AG09319 (cell line): Measurements from ENCODE around the gene SBF2.
A peak's percentile ranks its signal among the peaks of the same experiment; 100 is the strongest.

Source experiments
- DNase-seq: peaks from one replicate; pipeline ENCODE4 v3.0.0-alpha.2; 2010; ENCODE audit warnings: low read depth; ENCODE audit errors: extremely low read depth
- TF ChIP-seq, protein P1 (sequence below): IDR thresholded peaks from 2 replicates; pipeline ENCODE4 v1.5.1; 2011; ENCODE audit warnings: low read depth, mild to moderate bottlenecking, inconsistent platforms, low read length, moderate library complexity

Gene SBF2

DNA sequence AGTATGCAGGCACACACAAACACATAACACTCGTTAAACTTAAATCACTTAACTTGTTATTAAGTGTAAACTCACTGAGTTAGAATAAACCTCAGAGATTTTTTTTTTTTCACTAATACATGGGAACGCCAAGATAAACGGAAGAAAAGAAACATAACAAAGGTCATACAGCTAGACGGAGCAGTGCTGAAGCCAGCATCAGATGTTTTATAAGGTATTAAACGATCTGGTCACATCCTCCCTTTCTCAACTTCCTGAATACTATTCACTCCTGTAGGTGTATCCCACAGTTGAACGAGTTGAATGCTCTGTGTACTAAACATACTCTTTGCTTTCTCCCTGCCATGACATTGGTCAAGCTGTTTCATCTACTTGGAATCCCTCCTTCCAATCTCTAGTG lies 418.2 kb downstream of the SBF2 start:
- TF ChIP-seq, protein P1, sequence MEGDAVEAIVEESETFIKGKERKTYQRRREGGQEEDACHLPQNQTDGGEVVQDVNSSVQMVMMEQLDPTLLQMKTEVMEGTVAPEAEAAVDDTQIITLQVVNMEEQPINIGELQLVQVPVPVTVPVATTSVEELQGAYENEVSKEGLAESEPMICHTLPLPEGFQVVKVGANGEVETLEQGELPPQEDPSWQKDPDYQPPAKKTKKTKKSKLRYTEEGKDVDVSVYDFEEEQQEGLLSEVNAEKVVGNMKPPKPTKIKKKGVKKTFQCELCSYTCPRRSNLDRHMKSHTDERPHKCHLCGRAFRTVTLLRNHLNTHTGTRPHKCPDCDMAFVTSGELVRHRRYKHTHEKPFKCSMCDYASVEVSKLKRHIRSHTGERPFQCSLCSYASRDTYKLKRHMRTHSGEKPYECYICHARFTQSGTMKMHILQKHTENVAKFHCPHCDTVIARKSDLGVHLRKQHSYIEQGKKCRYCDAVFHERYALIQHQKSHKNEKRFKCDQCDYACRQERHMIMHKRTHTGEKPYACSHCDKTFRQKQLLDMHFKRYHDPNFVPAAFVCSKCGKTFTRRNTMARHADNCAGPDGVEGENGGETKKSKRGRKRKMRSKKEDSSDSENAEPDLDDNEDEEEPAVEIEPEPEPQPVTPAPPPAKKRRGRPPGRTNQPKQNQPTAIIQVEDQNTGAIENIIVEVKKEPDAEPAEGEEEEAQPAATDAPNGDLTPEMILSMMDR: no peak
- no peak for DNase-seq

DNA sequence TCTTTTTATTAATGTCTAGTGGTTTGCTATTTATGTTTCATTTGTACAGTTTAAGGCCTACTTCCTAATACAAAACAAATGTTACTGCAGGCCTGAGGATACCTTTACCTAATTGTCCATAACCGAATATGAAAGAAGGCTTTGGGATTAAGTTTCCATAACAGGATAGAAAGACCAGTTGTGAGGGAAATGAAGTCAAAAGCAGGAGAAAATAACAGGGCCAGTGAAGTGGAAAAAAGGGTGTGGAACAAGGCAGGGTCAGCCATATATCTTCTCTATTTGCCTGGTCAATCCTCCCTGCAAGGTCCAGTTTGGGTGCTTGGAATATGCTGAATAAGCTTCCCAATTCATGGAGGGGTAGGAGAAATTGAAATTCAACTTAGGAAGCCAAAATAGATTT lies 418.6 kb downstream of the SBF2 start:
- no peak for DNase-seq
- TF ChIP-seq, protein P1: no peak

DNA sequence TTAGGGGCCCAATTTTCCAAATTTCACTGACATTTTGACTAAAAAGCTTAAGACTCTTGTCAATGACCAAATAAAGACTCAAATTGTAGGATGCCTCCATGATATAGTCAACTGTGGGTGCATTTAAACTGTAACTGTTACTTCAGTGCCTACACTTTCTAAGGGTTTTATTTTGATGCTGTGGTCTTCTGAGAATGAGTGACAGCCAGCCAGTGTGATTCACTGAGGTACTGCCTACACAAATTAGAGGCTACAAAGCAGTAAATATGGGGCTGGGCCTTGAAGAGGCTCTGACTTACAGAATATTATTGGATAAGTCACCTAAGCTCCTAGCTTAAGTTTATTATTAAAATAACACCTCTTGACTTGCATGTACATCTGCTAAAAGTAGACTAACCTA lies 419.6 kb downstream of the SBF2 start:
- no peak for DNase-seq
- TF ChIP-seq, protein P1: no peak

DNA sequence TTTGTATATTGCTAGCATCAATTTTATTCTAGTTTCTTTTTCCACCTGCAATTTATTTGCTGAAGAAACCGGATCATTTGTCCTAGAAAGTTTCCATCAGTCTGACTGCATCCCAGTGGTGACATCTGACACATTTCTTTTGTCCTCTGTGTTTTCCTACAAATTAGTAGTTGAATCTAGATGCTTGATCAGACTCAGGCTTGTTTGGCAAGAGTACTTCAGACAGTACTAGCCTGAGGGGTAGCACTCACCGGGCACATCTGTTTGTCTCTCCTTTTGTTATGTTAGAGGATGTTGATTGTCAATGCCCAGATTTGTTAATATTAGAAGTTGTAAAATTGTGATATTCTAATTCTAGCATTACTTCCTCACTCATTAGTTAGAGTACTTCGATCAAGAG lies 425.4 kb downstream of the SBF2 start:
- DNase-seq: no peak

DNA sequence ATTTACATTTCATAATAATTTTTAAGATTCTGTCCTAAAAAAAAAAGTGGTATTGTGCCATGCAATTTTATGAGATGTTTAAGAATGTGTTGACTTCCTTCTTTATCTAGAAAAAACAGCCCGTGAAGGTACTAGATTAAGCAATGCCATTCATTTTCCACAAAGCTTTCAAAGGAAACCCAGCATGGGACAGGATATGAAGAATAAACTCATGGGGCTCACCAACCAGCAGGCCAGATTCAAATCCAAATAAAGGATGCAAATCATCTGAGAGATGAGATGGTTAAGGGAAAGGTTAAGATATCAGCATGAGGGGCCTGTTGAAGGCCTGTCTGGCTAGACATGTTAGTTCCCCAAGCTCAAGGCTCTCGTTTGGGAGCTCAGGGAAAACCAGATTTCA lies 431.0 kb downstream of the SBF2 start:
- DNase-seq: no peak
- TF ChIP-seq, protein P1: no peak

More for the DNA sequence above, 425.4 kb downstream of the SBF2 start:
- TF ChIP-seq, protein P1: no peak

DNA sequence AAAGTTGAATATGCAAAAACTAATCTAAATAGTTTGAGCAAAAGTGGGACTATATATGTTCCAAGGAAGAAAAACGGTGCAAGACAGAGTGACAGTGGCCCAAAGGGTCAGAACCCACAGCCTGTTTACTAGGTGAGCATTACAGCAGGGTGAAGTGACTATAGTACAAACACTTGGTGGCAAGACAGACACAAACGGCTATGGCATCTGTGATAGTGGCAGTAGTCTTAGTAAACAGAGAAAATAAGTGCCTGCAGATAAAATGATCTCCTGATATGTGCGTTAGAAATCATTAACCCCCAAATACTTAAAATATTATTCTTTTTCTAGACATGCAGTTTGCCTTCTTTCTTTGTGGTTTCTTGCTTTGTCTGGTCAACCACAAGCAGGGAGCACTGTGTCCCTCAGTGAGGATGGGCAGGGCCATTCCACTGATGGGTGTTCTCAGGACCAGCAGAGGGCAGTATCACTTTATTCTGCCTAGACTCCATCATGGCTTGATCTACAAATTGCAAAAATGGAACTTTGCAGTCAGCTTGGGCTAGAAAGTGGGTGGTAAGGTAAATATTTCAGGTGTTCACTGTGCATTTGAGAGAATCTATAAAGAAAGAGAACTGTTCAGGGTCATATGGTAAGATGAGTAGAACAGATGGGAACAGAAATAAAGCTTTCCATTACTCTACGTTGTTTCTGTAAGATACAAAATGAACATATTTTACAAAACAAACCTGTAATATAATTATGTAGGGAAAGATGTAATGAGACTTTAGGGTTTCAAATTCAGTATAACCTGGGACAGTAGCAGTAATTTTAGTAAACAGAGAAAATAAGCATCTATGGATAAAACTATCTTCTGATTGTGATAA lies 431.9 kb downstream of the SBF2 start:
- TF ChIP-seq, protein P1: peak; percentile 43
- no peak for DNase-seq

DNA sequence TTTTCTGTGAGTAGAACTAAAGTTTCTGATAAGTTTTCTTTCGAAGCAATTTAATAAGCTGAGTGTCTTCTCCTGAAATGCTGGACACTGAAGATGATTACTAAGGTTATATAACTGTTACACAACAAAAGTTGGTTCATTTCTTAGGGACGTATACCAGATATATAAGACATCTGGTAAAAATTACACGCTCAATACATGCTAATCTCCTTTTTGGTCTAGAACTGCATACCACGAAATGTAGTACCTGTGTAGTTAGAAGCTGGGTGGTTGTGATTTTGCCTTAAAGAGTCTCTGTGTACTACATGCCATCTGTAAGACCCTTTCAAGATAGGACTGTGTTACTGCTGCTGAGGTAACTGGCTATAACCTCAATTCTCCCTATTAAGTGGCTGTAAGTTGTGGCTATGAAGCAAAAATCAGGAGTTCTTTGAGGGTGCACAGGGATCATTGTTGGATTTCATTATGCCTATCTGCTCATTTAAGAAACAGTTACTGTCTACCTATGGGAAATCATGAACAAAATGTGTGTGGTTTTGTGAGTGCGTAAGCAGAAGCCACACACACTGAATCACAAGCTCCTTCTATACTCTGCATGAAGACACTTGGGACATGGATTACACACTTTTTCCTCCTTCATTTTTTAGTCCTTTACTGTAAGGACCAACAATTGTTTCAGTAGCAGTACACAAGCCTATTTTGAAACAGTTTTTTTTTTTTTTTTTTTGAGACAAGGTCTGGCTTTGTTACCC lies 434.3 kb downstream of the SBF2 start:
- DNase-seq: no peak
- TF ChIP-seq, protein P1: no peak
